HG02938 (cell line): Measurements from ENCODE around the gene TBC1D1.

Source experiments
- ATAC-seq: cut with Tn5 transposase; IDR thresholded peaks from one replicate; pipeline ENCODE4 v1.9.1; 2021; ENCODE audit warnings: mild to moderate bottlenecking, moderate library complexity; ENCODE audit not compliant: unreplicated experiment

The TBC1D1 gene

GRCh38 chr4:38182334-38182998, 291.6 kb downstream of the TBC1D1 start:
- no peak for ATAC-seq

- no peak for ATAC-seq
These were observed 293.5 kb downstream of the TBC1D1 start for GRCh38 chr4:38184404-38184803.

GRCh38 chr4:38185406-38186144, 294.7 kb downstream of the TBC1D1 start:
- no peak for ATAC-seq

GRCh38 chr4:38188136-38188535, 297.3 kb downstream of the TBC1D1 start:
- ATAC-seq, result no peak

GRCh38 chr4:38188631-38189101, 297.8 kb downstream of the TBC1D1 start:
- ATAC-seq, result no peak
